ENCODE measurements around the gene PNPLA3.

The PNPLA3 gene

DNA sequence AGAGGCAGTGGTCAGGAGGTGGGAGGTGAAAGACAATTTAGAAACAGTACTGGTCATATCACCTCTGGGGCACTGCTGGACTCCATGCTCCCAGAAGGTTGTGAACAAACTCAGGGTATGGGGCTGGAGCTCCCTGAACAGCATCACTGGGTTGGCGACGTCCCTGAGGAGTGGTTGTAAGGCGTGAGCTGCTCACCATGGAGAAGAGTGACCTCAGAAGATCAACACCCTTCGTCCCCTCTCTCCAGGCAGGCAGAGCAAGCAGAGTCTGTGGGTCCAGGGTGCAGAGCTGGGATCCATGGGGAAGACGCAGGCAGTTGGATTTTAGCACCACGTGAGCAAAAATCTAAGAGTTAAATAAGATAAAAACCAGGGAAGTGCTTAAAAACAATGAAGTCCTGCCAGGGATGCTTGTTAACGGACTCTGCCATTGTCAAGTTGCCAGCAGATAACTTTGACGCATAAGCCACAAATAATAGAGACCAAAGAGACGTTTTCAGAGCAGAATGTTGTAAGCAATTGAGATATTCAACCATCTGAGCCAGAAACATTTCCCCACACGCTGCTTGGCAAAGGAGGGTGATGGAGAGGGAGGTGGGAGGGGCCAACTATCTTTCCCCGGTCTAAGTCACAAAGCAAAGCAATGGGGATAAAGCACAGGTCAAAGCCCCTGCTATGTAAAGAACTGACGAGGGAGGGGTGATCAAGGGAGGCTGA, 45.4 kb upstream of the PNPLA3 start:
- no peak overlapping the region for H3K4me3 ChIP-seq (ENCODE audit: low read length, poor library complexity, severe bottlenecking)
- H3K9me2 ChIP-seq (replicated peaks; ENCODE audit: low read depth, low read length): no peaks in the 10 kb centered on the region
- no peaks in the 10 kb centered on the region for H4K20me1 ChIP-seq (ENCODE audit: insufficient read depth, low read length, poor library complexity, severe bottlenecking)
- no peak overlapping the region for H3K4me2 ChIP-seq (ENCODE audit: low read depth, low read length, poor library complexity, severe bottlenecking)
- no peak overlapping the region for H3K9ac ChIP-seq (ENCODE audit: low read depth, low read length, poor library complexity, severe bottlenecking)
- no peak overlapping the region for H2AFZ ChIP-seq (ENCODE audit: low read length)
- no peaks in the 10 kb centered on the region for H3K36me3 ChIP-seq (ENCODE audit: insufficient read depth, low read length)
- no peaks in the 10 kb centered on the region for H3K4me1 ChIP-seq (ENCODE audit: insufficient read depth, low read length, poor library complexity, severe bottlenecking)
- TF ChIP-seq, protein P1, sequence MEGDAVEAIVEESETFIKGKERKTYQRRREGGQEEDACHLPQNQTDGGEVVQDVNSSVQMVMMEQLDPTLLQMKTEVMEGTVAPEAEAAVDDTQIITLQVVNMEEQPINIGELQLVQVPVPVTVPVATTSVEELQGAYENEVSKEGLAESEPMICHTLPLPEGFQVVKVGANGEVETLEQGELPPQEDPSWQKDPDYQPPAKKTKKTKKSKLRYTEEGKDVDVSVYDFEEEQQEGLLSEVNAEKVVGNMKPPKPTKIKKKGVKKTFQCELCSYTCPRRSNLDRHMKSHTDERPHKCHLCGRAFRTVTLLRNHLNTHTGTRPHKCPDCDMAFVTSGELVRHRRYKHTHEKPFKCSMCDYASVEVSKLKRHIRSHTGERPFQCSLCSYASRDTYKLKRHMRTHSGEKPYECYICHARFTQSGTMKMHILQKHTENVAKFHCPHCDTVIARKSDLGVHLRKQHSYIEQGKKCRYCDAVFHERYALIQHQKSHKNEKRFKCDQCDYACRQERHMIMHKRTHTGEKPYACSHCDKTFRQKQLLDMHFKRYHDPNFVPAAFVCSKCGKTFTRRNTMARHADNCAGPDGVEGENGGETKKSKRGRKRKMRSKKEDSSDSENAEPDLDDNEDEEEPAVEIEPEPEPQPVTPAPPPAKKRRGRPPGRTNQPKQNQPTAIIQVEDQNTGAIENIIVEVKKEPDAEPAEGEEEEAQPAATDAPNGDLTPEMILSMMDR (conservative IDR thresholded peaks at IDR 0.05; ENCODE audit: low read length): no peak
- TF ChIP-seq EZH2phosphoT487 (IDR thresholded peaks at IDR 0.05; ENCODE audit: borderline replicate concordance): no peak
- no peaks in the 10 kb centered on the region for H3K79me2 ChIP-seq (ENCODE audit: insufficient read depth, low read length)
- no peaks in the 10 kb centered on the region for H3K27me3 ChIP-seq (ENCODE audit: insufficient read depth, low read length, poor library complexity, severe bottlenecking)
- H3K9me3 ChIP-seq (ENCODE audit: insufficient read depth, low read depth, low read length): no peaks in the 10 kb centered on the region
- no peaks in the 10 kb centered on the region for H3F3A ChIP-seq (ENCODE audit: low read depth)

DNA sequence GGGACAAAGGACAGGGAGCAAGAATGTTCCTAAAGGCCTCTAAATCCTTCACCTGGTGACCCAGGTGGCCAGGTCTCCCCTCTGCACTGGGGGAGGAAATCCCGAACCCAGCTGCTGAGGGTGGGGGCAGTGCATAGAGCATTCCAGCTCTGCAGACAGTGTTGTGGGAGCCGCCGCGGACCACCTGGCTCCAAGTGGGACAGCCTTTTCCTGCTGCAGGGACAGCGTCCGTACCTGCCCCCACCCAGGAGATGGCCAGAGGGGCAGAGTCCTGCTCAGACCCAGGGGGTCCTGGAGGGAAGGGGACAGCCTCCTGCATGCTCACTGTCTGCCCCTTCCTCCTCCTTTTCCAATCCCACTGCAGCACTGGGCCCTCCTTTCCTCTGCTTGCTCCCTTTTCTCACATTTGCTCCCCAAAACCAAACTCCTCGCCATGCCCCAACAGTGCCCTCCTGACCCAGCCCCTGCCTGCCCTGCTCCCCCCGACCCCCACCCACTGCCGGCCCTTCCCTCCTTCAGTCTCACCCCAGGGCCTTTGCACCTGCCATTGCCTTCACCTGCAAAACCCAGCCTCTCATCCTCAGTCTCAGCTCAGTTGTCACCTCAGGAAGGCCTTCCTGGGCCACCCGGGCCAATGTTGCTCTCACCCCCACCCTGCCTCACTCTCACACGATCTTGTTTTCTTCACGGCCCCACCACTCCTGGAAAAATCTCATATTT, 44.6 kb upstream of the PNPLA3 start:
- no peaks in the 10 kb centered on the region for H4K20me1 ChIP-seq (ENCODE audit: insufficient read depth, low read length, poor library complexity, severe bottlenecking)
- H3K27me3 ChIP-seq (ENCODE audit: insufficient read depth, low read length, poor library complexity, severe bottlenecking): no peaks in the 10 kb centered on the region
- no peaks in the 10 kb centered on the region for H3K4me1 ChIP-seq (ENCODE audit: insufficient read depth, low read length, poor library complexity, severe bottlenecking)
- H3F3A ChIP-seq (ENCODE audit: low read depth): no peaks in the 10 kb centered on the region
- H3K9ac ChIP-seq (ENCODE audit: low read depth, low read length, poor library complexity, severe bottlenecking): no peak overlapping the region
- H2AFZ ChIP-seq (ENCODE audit: low read length): no peak overlapping the region
- no peak overlapping the region for H3K4me3 ChIP-seq (ENCODE audit: low read length, poor library complexity, severe bottlenecking)
- H3K9me2 ChIP-seq (replicated peaks; ENCODE audit: low read depth, low read length): no peaks in the 10 kb centered on the region
- H3K9me3 ChIP-seq (ENCODE audit: insufficient read depth, low read depth, low read length): no peaks in the 10 kb centered on the region
- TF ChIP-seq, protein P1 (conservative IDR thresholded peaks at IDR 0.05; ENCODE audit: low read length): no peak
- no peak for TF ChIP-seq EZH2phosphoT487 (IDR thresholded peaks at IDR 0.05; ENCODE audit: borderline replicate concordance)
- H3K4me2 ChIP-seq (ENCODE audit: low read depth, low read length, poor library complexity, severe bottlenecking): no peak overlapping the region
- H3K79me2 ChIP-seq (ENCODE audit: insufficient read depth, low read length): no peaks in the 10 kb centered on the region
- H3K36me3 ChIP-seq (ENCODE audit: insufficient read depth, low read length): no peaks in the 10 kb centered on the region

DNA sequence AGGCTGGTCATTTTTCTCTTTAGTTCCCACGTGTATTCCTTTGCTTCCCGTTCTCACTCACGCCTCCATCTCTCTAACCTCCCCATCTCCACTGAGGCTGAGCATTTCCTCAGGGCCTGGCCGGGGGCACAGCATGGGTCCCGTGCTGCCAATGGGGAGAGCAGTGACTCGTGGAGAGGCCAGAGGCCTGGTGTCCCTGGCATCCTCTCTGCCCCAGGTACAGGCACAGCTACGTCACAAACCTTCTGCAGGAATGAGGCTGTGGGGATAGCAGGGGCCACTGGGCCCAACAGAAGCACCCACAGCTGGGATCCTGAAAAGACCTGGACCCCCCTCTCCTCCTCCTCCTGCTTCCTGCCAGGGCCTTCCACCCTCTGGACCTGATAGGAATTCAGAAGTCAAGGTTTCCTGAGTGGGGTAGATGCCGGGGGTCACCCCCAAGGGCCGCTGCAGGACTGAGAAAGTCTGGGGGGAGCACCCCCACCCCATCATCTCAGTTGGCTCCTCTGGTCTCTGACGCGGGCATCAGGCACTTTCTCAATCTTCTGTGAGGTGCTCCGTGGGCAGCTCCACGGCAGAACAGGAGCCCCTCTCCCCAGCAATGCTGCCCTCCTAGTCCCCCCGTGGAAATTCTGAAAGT, 43.6 kb upstream of the PNPLA3 start:
- Histone ChIP-seq H3K4me2 (ENCODE audit: low read depth, low read length, poor library complexity, severe bottlenecking) (no peak overlapping the region), H3K79me2 (ENCODE audit: insufficient read depth, low read length) (no peaks in the 10 kb centered on the region), H3K4me1 (ENCODE audit: insufficient read depth, low read length, poor library complexity, severe bottlenecking) (no peaks in the 10 kb centered on the region), H3K27me3 (ENCODE audit: insufficient read depth, low read length, poor library complexity, severe bottlenecking) (no peaks in the 10 kb centered on the region), H2AFZ (ENCODE audit: low read length) (no peak overlapping the region), H3K9me3 (ENCODE audit: insufficient read depth, low read depth, low read length) (no peaks in the 10 kb centered on the region), H3F3A (ENCODE audit: low read depth) (no peaks in the 10 kb centered on the region), H3K9me2 (replicated peaks; ENCODE audit: low read depth, low read length) (no peaks in the 10 kb centered on the region), H3K36me3 (ENCODE audit: insufficient read depth, low read length) (no peaks in the 10 kb centered on the region), H4K20me1 (ENCODE audit: insufficient read depth, low read length, poor library complexity, severe bottlenecking) (no peaks in the 10 kb centered on the region), H3K9ac (ENCODE audit: low read depth, low read length, poor library complexity, severe bottlenecking) (no peak overlapping the region), H3K4me3 (ENCODE audit: low read length, poor library complexity, severe bottlenecking) (no peak overlapping the region)
- TF ChIP-seq, protein P1 (conservative IDR thresholded peaks at IDR 0.05; ENCODE audit: low read length): no peak
- no peak for TF ChIP-seq EZH2phosphoT487 (IDR thresholded peaks at IDR 0.05; ENCODE audit: borderline replicate concordance)

Measured in Loucy (cell line).